ENCODE results near the gene DET1.

DET1 gene

DNA sequence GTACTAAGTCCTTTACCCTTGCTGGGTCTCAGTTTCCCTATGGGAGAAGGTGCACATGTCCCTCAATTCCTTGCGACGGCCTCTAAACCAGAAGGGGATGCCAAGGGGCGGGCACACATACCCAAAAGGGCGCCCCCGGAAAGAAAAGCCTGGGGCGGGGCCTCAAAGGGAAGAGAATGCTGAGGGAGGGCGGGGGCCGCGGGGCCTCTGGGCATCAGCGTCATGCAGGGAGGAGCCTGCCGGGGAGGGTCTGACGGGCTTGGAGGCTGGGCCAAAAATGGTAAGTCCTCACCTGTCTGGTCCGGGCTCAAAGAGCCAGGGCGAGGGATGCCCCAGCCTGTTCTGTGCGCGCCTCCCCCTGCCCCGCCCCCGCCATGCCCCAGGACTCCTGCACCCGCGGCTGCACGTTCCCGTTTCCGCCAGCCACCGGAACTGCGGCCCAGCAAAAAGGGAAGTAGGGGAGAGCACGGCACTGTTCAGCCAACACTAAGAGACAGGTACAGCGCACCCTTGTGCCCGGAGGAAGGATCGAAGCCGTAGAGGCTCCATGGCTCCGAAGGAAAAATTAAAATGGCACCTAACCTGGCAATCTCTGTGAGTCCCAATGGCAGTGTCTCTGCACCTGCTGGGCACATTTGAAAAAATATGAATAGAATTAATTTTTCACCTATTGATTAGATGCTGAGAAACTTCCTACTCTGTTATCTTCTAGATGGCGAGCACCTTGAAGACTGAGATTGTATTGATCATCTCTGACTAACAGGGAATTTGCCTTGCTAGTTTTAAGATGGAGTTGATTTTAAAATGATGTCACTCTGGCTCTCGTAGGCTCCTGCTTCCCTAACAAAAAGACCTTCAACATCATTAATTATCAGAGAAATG lies at the start of gene DET1:
DET1 (minus strand) TSS at position 434 of the 882 bp plus-strand sequence. CDS start 14,976 bp downstream, outside the sequence.
- H3K4me1 ChIP-seq (ENCODE audit: low read length), result peaks cover 15% of the 10 kb centered on the region
- H3K36me3 ChIP-seq (replicated peaks; ENCODE audit: low read depth, low read length), result no peaks in the 10 kb centered on the region
- H3K4me3 ChIP-seq (ENCODE audit: low read length), result peak within 1 kb of the TSS; percentile 91
- TF ChIP-seq, protein P1, sequence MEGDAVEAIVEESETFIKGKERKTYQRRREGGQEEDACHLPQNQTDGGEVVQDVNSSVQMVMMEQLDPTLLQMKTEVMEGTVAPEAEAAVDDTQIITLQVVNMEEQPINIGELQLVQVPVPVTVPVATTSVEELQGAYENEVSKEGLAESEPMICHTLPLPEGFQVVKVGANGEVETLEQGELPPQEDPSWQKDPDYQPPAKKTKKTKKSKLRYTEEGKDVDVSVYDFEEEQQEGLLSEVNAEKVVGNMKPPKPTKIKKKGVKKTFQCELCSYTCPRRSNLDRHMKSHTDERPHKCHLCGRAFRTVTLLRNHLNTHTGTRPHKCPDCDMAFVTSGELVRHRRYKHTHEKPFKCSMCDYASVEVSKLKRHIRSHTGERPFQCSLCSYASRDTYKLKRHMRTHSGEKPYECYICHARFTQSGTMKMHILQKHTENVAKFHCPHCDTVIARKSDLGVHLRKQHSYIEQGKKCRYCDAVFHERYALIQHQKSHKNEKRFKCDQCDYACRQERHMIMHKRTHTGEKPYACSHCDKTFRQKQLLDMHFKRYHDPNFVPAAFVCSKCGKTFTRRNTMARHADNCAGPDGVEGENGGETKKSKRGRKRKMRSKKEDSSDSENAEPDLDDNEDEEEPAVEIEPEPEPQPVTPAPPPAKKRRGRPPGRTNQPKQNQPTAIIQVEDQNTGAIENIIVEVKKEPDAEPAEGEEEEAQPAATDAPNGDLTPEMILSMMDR (IDR thresholded peaks at IDR 0.05; ENCODE audit: low read depth, low read length), result peak; percentile 80
- TF ChIP-seq EZH2phosphoT487 (IDR thresholded peaks at IDR 0.05; ENCODE audit: low read depth), result no peak
- H3K4me2 ChIP-seq (ENCODE audit: low read length), result peak within 1 kb of the TSS; percentile 97
- H3K9ac ChIP-seq (ENCODE audit: low read length), result peak within 1 kb of the TSS; percentile 88
- peak within 1 kb of the TSS; percentile 82 for H3K27ac ChIP-seq (ENCODE audit: low read length)
- no peaks in the 10 kb centered on the region for H3K27me3 ChIP-seq (ENCODE audit: low read depth, low read length)
- H2AFZ ChIP-seq (ENCODE audit: low read depth, low read length), result peak within 1 kb of the TSS; percentile 99
- H4K20me1 ChIP-seq (ENCODE audit: insufficient read depth, low read length), result no peaks in the 10 kb centered on the region
- no peaks in the 10 kb centered on the region for H3K9me3 ChIP-seq (ENCODE audit: insufficient read depth, low read length)
- peaks cover 10% of the 10 kb centered on the region; the same call in 1 of the 2 replicates for H3K79me2 ChIP-seq (ENCODE audit: low read length)

DNA sequence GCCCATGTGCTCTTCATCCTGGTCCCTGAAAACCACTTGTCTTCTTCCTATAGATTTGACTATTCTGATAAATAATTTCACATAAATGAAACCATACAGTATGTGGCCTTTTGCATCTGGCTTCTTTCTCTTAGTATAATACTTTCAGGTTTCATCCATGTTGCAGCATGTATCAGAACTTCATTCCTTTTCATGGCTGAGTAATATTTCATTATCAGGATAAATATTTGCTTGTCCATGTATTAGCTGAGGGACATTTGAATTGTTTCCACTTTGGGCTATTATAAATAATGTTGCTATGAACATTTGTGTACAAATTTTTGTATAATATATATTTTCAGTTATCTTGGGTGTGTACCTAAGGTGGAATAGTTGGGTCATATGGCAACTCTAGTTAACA lies 44.9 kb upstream of the DET1 start:
- H3K9me3 ChIP-seq (ENCODE audit: insufficient read depth, low read length), result peaks cover 4% of the 10 kb centered on the region; the same call in 1 of the 2 replicates
- H3K4me3 ChIP-seq (ENCODE audit: low read length), result no peak overlapping the region
- no peaks in the 10 kb centered on the region for H3K36me3 ChIP-seq (replicated peaks; ENCODE audit: low read depth, low read length)
- H3K27me3 ChIP-seq (ENCODE audit: low read depth, low read length), result peaks cover 14% of the 10 kb centered on the region; the same call in 1 of the 2 replicates
- H3K9ac ChIP-seq (ENCODE audit: low read length), result no peak overlapping the region
- H4K20me1 ChIP-seq (ENCODE audit: insufficient read depth, low read length), result no peaks in the 10 kb centered on the region
- no peak for TF ChIP-seq EZH2phosphoT487 (IDR thresholded peaks at IDR 0.05; ENCODE audit: low read depth)
- TF ChIP-seq, protein P1 (IDR thresholded peaks at IDR 0.05; ENCODE audit: low read depth, low read length), result no peak
- peaks cover 17% of the 10 kb centered on the region for H3K4me1 ChIP-seq (ENCODE audit: low read length)
- H3K4me2 ChIP-seq (ENCODE audit: low read length), result no peak overlapping the region
- H3K27ac ChIP-seq (ENCODE audit: low read length), result no peak overlapping the region
- no peaks in the 10 kb centered on the region for H3K79me2 ChIP-seq (ENCODE audit: low read length)
- H2AFZ ChIP-seq (ENCODE audit: low read depth, low read length), result no peak overlapping the region

DNA sequence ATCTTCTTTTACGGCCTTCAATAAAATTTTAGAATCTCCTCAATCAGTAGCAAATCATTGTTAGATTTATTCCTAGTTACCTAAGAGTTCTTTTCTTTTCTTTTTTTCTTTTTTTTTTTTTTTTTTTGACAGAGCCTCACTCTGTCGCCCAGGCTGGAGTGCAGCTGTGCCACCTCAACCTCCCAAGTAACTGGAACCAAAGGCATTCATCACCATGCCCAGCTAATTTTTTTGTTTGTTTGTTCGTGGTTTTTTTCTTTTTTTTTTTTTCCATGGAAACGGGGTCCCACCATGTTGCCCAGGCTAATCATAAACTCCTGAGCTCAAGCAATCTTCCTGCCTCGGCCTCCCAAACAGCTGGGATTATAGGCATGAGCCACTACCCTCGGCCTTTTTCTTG lies 44.3 kb upstream of the DET1 start:
- TF ChIP-seq, protein P1 (IDR thresholded peaks at IDR 0.05; ENCODE audit: low read depth, low read length), result no peak
- no peak for TF ChIP-seq EZH2phosphoT487 (IDR thresholded peaks at IDR 0.05; ENCODE audit: low read depth)
- H3K27me3 ChIP-seq (ENCODE audit: low read depth, low read length), result peaks cover 14% of the 10 kb centered on the region; the same call in 1 of the 2 replicates
- no peaks in the 10 kb centered on the region for H3K79me2 ChIP-seq (ENCODE audit: low read length)
- H2AFZ ChIP-seq (ENCODE audit: low read depth, low read length), result no peak overlapping the region
- H3K4me3 ChIP-seq (ENCODE audit: low read length), result no peak overlapping the region
- no peaks in the 10 kb centered on the region for H3K36me3 ChIP-seq (replicated peaks; ENCODE audit: low read depth, low read length)
- H3K9me3 ChIP-seq (ENCODE audit: insufficient read depth, low read length), result peaks cover 4% of the 10 kb centered on the region; the same call in 1 of the 2 replicates
- no peak overlapping the region for H3K4me2 ChIP-seq (ENCODE audit: low read length)
- H4K20me1 ChIP-seq (ENCODE audit: insufficient read depth, low read length), result no peaks in the 10 kb centered on the region
- H3K9ac ChIP-seq (ENCODE audit: low read length), result no peak overlapping the region
- H3K27ac ChIP-seq (ENCODE audit: low read length), result no peak overlapping the region
- H3K4me1 ChIP-seq (ENCODE audit: low read length), result peaks cover 21% of the 10 kb centered on the region

DNA sequence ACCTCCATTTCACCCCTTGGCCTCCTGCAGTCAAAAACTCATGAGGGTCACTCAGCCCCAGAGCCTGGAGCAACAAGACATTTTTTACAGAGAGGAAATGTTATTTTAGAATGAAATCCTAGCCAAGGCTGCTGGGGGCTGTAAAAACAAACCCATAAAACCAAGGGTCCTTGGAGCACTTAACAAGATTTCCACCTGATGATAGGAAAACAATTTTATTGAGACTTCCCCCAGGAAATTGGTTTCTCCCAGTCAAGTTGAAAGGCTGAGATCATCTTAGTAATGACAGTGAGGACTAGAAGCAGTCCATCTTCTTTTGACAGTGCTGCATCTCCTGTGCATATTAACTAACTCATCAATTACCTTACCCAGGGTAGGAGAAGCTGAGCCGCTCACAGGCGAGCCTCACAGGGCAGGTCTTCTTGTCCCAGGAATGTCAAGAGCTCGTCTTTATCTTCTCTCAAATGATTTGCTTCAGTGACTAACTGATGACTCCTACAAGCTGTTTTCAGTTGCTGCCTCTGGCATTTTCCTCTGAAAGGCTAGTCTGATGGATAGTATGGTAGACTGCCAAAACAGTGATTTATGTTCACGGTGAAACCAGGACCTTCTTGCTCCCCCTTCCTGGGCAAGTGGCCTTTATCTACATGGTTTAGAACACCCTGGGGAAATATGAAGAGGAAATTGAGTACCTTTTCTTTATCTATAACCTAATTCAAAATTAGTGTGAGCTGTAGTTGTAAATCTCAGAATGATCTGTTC lies 40.1 kb upstream of the DET1 start:
- no peak for TF ChIP-seq EZH2phosphoT487 (IDR thresholded peaks at IDR 0.05; ENCODE audit: low read depth)
- TF ChIP-seq, protein P1 (IDR thresholded peaks at IDR 0.05; ENCODE audit: low read depth, low read length), result no peak
- H3K4me3 ChIP-seq (ENCODE audit: low read length), result no peak overlapping the region
- peaks cover 5% of the 10 kb centered on the region; the same call in 1 of the 2 replicates for H3K4me1 ChIP-seq (ENCODE audit: low read length)
- no peak overlapping the region for H3K4me2 ChIP-seq (ENCODE audit: low read length)
- H3K9ac ChIP-seq (ENCODE audit: low read length), result no peak overlapping the region
- H3K27ac ChIP-seq (ENCODE audit: low read length), result no peak overlapping the region
- H3K36me3 ChIP-seq (replicated peaks; ENCODE audit: low read depth, low read length), result no peaks in the 10 kb centered on the region
- H4K20me1 ChIP-seq (ENCODE audit: insufficient read depth, low read length), result no peaks in the 10 kb centered on the region
- no peak overlapping the region for H2AFZ ChIP-seq (ENCODE audit: low read depth, low read length)
- H3K27me3 ChIP-seq (ENCODE audit: low read depth, low read length), result 0 out of 2 replicates have a peak, but pooled peaks cover 3% of the 10 kb centered on the region
- H3K79me2 ChIP-seq (ENCODE audit: low read length), result no peaks in the 10 kb centered on the region
- peaks cover 4% of the 10 kb centered on the region; the same call in 1 of the 2 replicates for H3K9me3 ChIP-seq (ENCODE audit: insufficient read depth, low read length)
